HepG2 (cell line): ENCODE data around the gene WWTR1. TPM values are rescaled to one million over a fixed set of nuclear protein-coding genes. Genes with fewer than 3 reads are reported as not detected.
A peak's percentile ranks its signal among the peaks of the same experiment; 100 is the strongest.

Experiments used
- ATAC-seq: fragments of 200-7000 bp; cut with Tn5 transposase; 3 replicates; pipeline ENCODE4 v1.9.1; 2020; ENCODE audit warnings: mild to moderate bottlenecking, moderate library complexity
- BruUV-seq: library from RNA; stranded (reverse); fragments of 400-500 nt; replicated peaks from 2 replicates; lab custom pipeline; 2021; lab: Mats Ljungman, UMichigan
- CTCF ChIA-PET: fragments of 300-600 bp; formaldehyde crosslinking; extraction: SDS; loops from one replicate; lab custom pipeline; 2021; ENCODE audit warnings: low total read pairs, inconsistent platforms, low intra/inter-chr PET ratio; lab: Yijun Ruan, JAX
- POLR2A ChIA-PET: fragments of 350-600 bp; sonication (Branson Sonifier 250); formaldehyde crosslinking; loops from one replicate; lab custom pipeline; 2020; ENCODE audit warnings: antibody characterized with exemption, inconsistent platforms; lab: Yijun Ruan, JAX
- DNase-seq: peaks from one replicate; pipeline ENCODE4 v3.0.0-alpha.2; 2015; ENCODE audit warnings: low spot score
- FAIRE-seq: peaks from 3 replicates; lab custom pipeline; 2011; peaks lifted over from hg19 to GRCh38; lab: Jason Lieb, UNC
- H2AFZ ChIP-seq: one replicate; pipeline ENCODE4 v1.6.1; 2011; ENCODE audit warnings: low read length, inconsistent platforms
- H3K27ac ChIP-seq: fragments of 300-600 bp; 3 replicates; pipeline ENCODE4 v1.8.0; 2011; ENCODE audit warnings: mixed run types, mild to moderate bottlenecking, mixed read lengths, low read length, inconsistent platforms; ENCODE audit not compliant: insufficient read depth; ENCODE audit errors: extremely low read length
- H3K27me3 ChIP-seq, 2 experiments: fragments of 200-600 bp in 1 of 2; 2 replicates in 1 of 2; 3 replicates in 1 of 2; pipeline versions ENCODE4 v1.6.0 to v1.8.0; 2011; ENCODE audit warnings: low read length in 2 of 2, mild to moderate bottlenecking in 2 of 2, moderate library complexity in 2 of 2, inconsistent platforms in 1 of 2; ENCODE audit not compliant: insufficient read depth in 2 of 2, control insufficient read depth in 1 of 2
- H3K36me3 ChIP-seq, 2 experiments: fragments of 200-600 bp in 1 of 2; replicated peaks in 1 of 2; 2 replicates in 1 of 2; 3 replicates in 1 of 2; pipeline versions ENCODE4 v1.5.1 to v1.8.0; 2011; ENCODE audit warnings: low read length in 2 of 2, inconsistent platforms in 1 of 2; ENCODE audit not compliant: insufficient read depth in 2 of 2, control insufficient read depth in 1 of 2
- H3K4me1 ChIP-seq: 2 replicates; pipeline ENCODE4 v1.5.1; 2012; ENCODE audit warnings: low read length, inconsistent platforms; ENCODE audit not compliant: insufficient read depth
- H3K4me2 ChIP-seq: 2 replicates; pipeline ENCODE4 v1.6.0; 2011; ENCODE audit warnings: low read depth, low read length, inconsistent platforms
- H3K4me3 ChIP-seq, 3 experiments: fragments of 200-600 bp in 1 of 3; sonication (generic), shearing (Covaris generic) in 1 of 3; replicated peaks in 1 of 3; 2 replicates each; pipeline ENCODE4 v1.5.1; 2011 to 2016; ENCODE audit warnings: low read length in 3 of 3, inconsistent platforms in 2 of 3, low read depth in 2 of 3, mild to moderate bottlenecking in 2 of 3, control low read depth in 1 of 3, mixed read lengths in 1 of 3; ENCODE audit not compliant: insufficient read depth in 1 of 3
- H3K79me2 ChIP-seq: one replicate; pipeline ENCODE4 v1.6.1; 2011; ENCODE audit warnings: low read length, inconsistent platforms; ENCODE audit not compliant: insufficient read depth
- H3K9ac ChIP-seq: 2 replicates; pipeline ENCODE4 v1.6.0; 2011; ENCODE audit warnings: mild to moderate bottlenecking, low read depth, low read length, inconsistent platforms; ENCODE audit not compliant: insufficient read depth
- H3K9me3 ChIP-seq: 2 replicates; pipeline ENCODE4 v1.5.1; 2012; ENCODE audit warnings: mild to moderate bottlenecking, low read length
- H4K20me1 ChIP-seq: 2 replicates; pipeline ENCODE4 v1.6.0; 2011; ENCODE audit warnings: inconsistent platforms, mild to moderate bottlenecking, low read length, moderate library complexity; ENCODE audit not compliant: insufficient read depth
- DNMT1 ChIP-seq: sonication (generic); formaldehyde crosslinking; IDR thresholded peaks from 2 replicates; pipeline ENCODE4 v1.5.1; 2020; ENCODE audit warnings: mild to moderate bottlenecking, missing genetic modification reagents
- GABPB1 ChIP-seq: IDR thresholded peaks from 2 replicates; pipeline ENCODE4 v1.6.1; 2016; ENCODE audit warnings: mild to moderate bottlenecking, missing genetic modification reagents, moderate library complexity, missing compliant biosample characterization
- IKZF1 ChIP-seq: fragments of 450-650 bp; IDR thresholded peaks from 2 replicates; pipeline ENCODE4 v1.7.1; 2016
- NFIB ChIP-seq: sonication (generic); formaldehyde crosslinking; IDR thresholded peaks from 2 replicates; pipeline ENCODE4 v1.9.0; 2021; ENCODE audit warnings: missing genetic modification reagents, mild to moderate bottlenecking, borderline replicate concordance
- NR0B2 ChIP-seq: sonication (generic); formaldehyde crosslinking; IDR thresholded peaks from 2 replicates; pipeline ENCODE4 v1.4.0; 2020; ENCODE audit warnings: mild to moderate bottlenecking, missing genetic modification reagents
- PLRG1 ChIP-seq: fragments of 450-650 bp; conservative IDR thresholded peaks from 2 replicates; pipeline ENCODE4 v1.6.1; 2016
- SIX4 ChIP-seq: sonication (generic); formaldehyde crosslinking; IDR thresholded peaks from 2 replicates; pipeline ENCODE4 v1.4.0; 2020; ENCODE audit warnings: missing genetic modification reagents
- TCF12 ChIP-seq, 2 experiments: fragments of 450-650 bp in 1 of 2; sonication (generic) in 1 of 2; formaldehyde crosslinking in 1 of 2; IDR thresholded peaks; 2 replicates each; pipeline versions ENCODE4 v1.6.1 to v1.8.0; 2017 to 2022; ENCODE audit warnings: antibody characterized with exemption in 1 of 2, mild to moderate bottlenecking in 1 of 2, missing genetic modification reagents in 1 of 2, moderate library complexity in 1 of 2
- ZBTB1 ChIP-seq: sonication (generic); formaldehyde crosslinking; IDR thresholded peaks from 2 replicates; pipeline ENCODE4 v1.4.0; 2020; ENCODE audit warnings: missing genetic modification reagents, borderline replicate concordance
- ZBTB38 ChIP-seq: sonication (generic); formaldehyde crosslinking; IDR thresholded peaks from 2 replicates; pipeline ENCODE4 v1.5.1; 2020; ENCODE audit warnings: mild to moderate bottlenecking, missing genetic modification reagents
- ZFP1 ChIP-seq: IDR thresholded peaks from 2 replicates; pipeline ENCODE4 v1.6.1; 2016
- ZNF333 ChIP-seq: sonication (generic); formaldehyde crosslinking; IDR thresholded peaks from 2 replicates; pipeline ENCODE4 v1.4.0; 2020; ENCODE audit warnings: mild to moderate bottlenecking, missing genetic modification reagents, borderline replicate concordance
- ZSCAN20 ChIP-seq: sonication (generic); formaldehyde crosslinking; IDR thresholded peaks from 2 replicates; pipeline ENCODE4 v1.4.0; 2020; ENCODE audit warnings: missing genetic modification reagents, mild to moderate bottlenecking, borderline replicate concordance
- WGBS: methylation state at CpG from one replicate; pipeline ENCODE4 v1.1.6; 2017; ENCODE audit warnings: low lambda C conversion rate; 5-methylcytosine and 5-hydroxymethylcytosine counted together
- in situ Hi-C: cut with HindIII; loops from 2 replicates; pipeline ENCODE4 v1.10.0; 2017; ENCODE audit warnings: low pct_unique_long_range_greater_than_20kb; ENCODE audit not compliant: extremely low pct_ligation_motif_present
- intact Hi-C: fragments of 100-400 bp; cut with micrococcal nuclease; formaldehyde crosslinking; loops from one replicate; pipeline ENCODE4 v1.10.0; 2022; ENCODE audit not compliant: unreplicated experiment
- polyA plus RNA-seq, 8 experiments: library from polyadenylated mRNA; depleted of rRNA in 3 of 8; stranded (reverse) in 7 of 8; unstranded in 1 of 8; fragments of >200 nt; fragmentation: Illumina TruSeq in 4 of 8; extraction: Trizol in 4 of 8; gene quantifications; 2 replicates each; pipeline versions ENCODE4 v1.2.1 to v1.2.3, GENCODE V29; 2011 to 2016; ENCODE audit warnings: low read depth in 4 of 8, missing spikeins in 1 of 8, mixed read lengths in 1 of 8; ENCODE audit not compliant: insufficient read depth in 1 of 8
- total RNA-seq, 5 experiments: library from RNA; depleted of rRNA; stranded (reverse); fragments of >200 nt; fragmentation: Illumina TruSeq; extraction: Trizol; gene quantifications; 2 replicates each; pipeline ENCODE4 v1.2.3, GENCODE V29; 2016; ENCODE audit warnings: low read depth in 1 of 5
- TF ChIP-seq, protein P1 (sequence below): sonication (generic); formaldehyde crosslinking; IDR thresholded peaks from 2 replicates; pipeline ENCODE4 v1.4.0; 2020; ENCODE audit warnings: mild to moderate bottlenecking, low read depth, missing genetic modification reagents
- TF ChIP-seq, protein P2 (sequence below): sonication (generic); formaldehyde crosslinking; IDR thresholded peaks from 2 replicates; pipeline ENCODE4 v1.4.0; 2020; ENCODE audit warnings: missing genetic modification reagents, borderline replicate concordance
- TF ChIP-seq, protein P3 (sequence below): sonication (generic); formaldehyde crosslinking; IDR thresholded peaks from 2 replicates; pipeline ENCODE4 v1.5.0; 2020; ENCODE audit warnings: mild to moderate bottlenecking, low read depth, missing genetic modification reagents, borderline replicate concordance

WWTR1 gene
- total and polyA plus RNA-seq, 2 of the 13 experiments (the other 11 are each of a cell fraction or from before 2014, with no cell fraction given), result 19.7 to 139 TPM

DNA sequence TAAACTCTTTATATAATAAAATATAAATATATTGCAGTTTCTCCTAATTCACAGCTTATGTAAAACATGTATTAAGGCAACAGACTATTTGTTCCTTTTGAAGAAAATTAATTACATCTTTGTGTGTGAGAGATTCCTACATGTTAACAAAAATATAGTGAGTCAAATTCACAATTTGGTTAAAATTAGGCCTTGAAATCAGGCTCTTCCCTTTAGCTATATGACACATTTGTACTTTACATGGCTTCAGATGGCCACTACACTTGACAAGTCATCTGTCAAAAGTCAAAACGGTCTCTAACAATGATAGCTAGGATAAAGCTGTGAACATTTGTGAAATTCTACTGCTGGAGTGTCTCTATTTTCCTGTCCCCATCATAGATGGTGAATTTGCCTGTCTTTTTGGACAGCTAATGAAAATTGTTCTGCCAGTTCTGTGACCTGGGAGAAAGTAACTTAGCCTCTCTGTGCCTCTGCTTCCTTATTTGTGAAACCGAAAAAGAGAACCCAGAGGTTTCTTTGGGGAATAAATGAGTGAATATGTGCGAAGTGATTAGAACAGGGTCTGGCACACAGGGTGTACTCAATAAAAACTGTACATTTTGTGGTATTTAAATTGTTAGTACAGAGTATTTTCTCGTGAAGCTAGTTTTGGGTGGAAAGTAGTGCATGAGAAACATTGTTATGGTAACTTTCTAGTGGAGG is 159.7 kb downstream of the WWTR1 start:
- no TSS peak for BruUV-seq
- CTCF ChIA-PET, result no interaction called here

More for the DNA sequence above, 159.7 kb downstream of the WWTR1 start:
- POLR2A ChIA-PET, result interaction anchor here (1.5 kb wide), 1 partner anchor 144 kb away, joined by 3 read pairs; no protein-coding TSS in a partner anchor
- Histone ChIP-seq H3K36me3 (no peaks in the 10 kb centered on the region), H2AFZ (peak overlapping the region; percentile 20), H3K27me3 (no peaks in the 10 kb centered on the region; a peak in 1 of 5 replicates), H3K4me3 (no peak overlapping the region), H3K9me3 (no peaks in the 10 kb centered on the region), H3K4me1 (peaks cover 31% of the 10 kb centered on the region), H3K9ac (no peak overlapping the region), H3K79me2 (no peaks in the 10 kb centered on the region), H3K4me2 (no peak overlapping the region), H4K20me1 (no peaks in the 10 kb centered on the region), H3K27ac (no peak overlapping the region)
- DNase-seq (no peak), FAIRE-seq (no peak), ATAC-seq (no peak)
- in situ Hi-C loops, result no loop called here
- TF ChIP-seq ZBTB38 (CRISPR knock-in tag) (no peak), ZNF333 (CRISPR knock-in tag) (no peak), IKZF1 (no peak), PLRG1 (no peak), NFIB (no peak), NR0B2 (CRISPR knock-in tag) (no peak), GABPB1 (CRISPR knock-in tag) (no peak), ZFP1 (CRISPR knock-in tag) (no peak), TCF12 (IDR thresholded peaks at IDR 0.05) (no peak), TCF12 (CRISPR knock-in tag; IDR thresholded peaks at IDR 0.05) (no peak), SIX4 (CRISPR knock-in tag) (no peak), ZBTB1 (CRISPR knock-in tag) (no peak), DNMT1 (CRISPR knock-in tag) (no peak), ZSCAN20 (no peak)
- TF ChIP-seq, protein P1, sequence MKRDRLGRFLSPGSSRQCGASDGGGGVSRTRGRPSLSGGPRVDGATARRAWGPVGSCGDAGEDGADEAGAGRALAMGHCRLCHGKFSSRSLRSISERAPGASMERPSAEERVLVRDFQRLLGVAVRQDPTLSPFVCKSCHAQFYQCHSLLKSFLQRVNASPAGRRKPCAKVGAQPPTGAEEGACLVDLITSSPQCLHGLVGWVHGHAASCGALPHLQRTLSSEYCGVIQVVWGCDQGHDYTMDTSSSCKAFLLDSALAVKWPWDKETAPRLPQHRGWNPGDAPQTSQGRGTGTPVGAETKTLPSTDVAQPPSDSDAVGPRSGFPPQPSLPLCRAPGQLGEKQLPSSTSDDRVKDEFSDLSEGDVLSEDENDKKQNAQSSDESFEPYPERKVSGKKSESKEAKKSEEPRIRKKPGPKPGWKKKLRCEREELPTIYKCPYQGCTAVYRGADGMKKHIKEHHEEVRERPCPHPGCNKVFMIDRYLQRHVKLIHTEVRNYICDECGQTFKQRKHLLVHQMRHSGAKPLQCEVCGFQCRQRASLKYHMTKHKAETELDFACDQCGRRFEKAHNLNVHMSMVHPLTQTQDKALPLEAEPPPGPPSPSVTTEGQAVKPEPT (CRISPR knock-in tag), result no peak
- TF ChIP-seq, protein P2, sequence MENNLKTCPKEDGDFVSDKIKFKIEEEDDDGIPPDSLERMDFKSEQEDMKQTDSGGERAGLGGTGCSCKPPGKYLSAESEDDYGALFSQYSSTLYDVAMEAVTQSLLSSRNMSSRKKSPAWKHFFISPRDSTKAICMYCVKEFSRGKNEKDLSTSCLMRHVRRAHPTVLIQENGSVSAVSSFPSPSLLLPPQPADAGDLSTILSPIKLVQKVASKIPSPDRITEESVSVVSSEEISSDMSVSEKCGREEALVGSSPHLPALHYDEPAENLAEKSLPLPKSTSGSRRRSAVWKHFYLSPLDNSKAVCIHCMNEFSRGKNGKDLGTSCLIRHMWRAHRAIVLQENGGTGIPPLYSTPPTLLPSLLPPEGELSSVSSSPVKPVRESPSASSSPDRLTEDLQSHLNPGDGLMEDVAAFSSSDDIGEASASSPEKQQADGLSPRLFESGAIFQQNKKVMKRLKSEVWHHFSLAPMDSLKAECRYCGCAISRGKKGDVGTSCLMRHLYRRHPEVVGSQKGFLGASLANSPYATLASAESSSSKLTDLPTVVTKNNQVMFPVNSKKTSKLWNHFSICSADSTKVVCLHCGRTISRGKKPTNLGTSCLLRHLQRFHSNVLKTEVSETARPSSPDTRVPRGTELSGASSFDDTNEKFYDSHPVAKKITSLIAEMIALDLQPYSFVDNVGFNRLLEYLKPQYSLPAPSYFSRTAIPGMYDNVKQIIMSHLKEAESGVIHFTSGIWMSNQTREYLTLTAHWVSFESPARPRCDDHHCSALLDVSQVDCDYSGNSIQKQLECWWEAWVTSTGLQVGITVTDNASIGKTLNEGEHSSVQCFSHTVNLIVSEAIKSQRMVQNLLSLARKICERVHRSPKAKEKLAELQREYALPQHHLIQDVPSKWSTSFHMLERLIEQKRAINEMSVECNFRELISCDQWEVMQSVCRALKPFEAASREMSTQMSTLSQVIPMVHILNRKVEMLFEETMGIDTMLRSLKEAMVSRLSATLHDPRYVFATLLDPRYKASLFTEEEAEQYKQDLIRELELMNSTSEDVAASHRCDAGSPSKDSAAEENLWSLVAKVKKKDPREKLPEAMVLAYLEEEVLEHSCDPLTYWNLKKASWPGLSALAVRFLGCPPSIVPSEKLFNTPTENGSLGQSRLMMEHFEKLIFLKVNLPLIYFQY (CRISPR knock-in tag), result no peak
- TF ChIP-seq, protein P3, sequence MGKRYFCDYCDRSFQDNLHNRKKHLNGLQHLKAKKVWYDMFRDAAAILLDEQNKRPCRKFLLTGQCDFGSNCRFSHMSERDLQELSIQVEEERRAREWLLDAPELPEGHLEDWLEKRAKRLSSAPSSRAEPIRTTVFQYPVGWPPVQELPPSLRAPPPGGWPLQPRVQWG (CRISPR knock-in tag), result no peak
- intact Hi-C loops, result no loop called here
- WGBS, result 25% methylated on average over 4 of the region's 4 CpGs
